GM21390 (cell line): Measurements from ENCODE around the gene CPA2.
"Not testable (repeated sequence)": the region's sequence is repeated elsewhere in the genome, so short reads cannot be mapped to it uniquely, and the experiment has no call there.

Source experiments
- ATAC-seq: cut with Tn5 transposase; IDR thresholded peaks from one replicate; pipeline ENCODE4 v1.9.1; 2021; ENCODE audit not compliant: unreplicated experiment

CPA2 gene

DNA sequence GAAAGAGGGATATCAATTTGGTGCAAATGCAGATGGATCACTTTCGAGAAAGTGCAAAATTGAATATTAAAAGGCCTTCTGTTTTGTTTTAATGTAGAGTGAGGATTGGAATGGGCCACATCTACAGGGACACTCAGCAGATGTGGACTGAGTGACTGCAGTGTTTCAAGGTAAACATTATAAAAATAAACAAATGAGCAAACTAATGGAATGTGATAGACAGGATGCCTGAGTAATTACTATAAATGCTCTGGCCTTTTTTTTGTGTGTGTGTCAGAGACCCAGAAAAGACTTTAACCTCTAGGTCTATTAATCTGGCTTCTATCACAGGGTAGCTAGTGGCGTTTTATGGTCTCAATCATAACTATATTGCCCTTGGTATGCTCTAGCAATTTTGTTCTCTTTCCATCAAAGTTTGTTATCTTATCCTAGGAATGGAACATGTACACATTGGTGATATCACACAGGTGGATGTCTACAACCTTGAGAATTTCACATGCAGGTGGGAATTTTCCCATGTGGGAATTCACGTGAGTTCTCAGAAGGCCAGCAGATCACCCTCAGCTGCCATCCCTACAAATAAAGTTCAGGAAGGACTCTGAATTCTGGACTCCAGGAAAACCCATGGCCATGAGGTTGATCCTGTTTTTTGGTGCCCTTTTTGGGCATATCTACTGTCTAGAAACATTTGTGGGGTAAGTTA, at the start of gene CPA2:
CPA2 (plus strand) TSS at position 606 of the 703 bp plus-strand sequence; CDS start at position 625, 19 bp downstream.
- ATAC-seq = no peak

DNA sequence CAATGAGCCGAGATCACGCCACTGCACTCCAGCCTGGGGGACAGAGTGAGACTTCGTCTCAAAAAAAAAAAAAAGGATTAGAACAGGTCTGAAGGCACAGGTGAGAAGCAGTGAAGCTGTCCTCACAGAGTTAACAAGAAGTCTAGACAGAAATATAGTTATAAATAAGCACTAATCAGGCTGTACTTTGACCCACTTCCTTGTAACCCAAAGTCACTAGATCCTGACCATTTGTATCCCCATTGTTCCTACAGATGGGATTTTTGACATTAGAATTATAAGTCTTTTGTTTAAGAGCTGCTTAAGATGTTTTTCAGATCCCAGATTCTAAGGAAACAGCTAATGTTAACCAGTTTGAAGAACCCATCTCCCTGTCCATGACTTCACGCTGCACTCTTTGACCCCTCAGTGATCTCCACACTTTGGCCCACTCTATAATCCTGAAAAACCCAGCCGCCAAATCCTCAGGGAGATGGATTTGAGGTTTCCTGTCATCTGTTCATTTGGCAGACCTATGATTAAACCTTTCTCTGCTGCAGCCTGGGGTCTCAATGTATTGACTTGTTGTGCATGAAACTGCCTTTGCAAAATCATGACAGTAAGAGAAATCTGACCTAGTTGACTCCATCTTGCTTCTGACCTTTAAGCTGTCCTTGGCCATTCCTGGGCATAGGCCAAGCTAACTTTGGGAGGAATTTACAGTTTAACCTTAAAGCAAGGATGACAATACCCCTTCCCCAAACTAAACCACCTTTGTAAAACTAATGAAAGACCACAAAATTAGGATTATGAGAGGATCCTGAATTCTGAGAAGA, 47.6 kb upstream of the CPA2 start:
- no peak for ATAC-seq

DNA sequence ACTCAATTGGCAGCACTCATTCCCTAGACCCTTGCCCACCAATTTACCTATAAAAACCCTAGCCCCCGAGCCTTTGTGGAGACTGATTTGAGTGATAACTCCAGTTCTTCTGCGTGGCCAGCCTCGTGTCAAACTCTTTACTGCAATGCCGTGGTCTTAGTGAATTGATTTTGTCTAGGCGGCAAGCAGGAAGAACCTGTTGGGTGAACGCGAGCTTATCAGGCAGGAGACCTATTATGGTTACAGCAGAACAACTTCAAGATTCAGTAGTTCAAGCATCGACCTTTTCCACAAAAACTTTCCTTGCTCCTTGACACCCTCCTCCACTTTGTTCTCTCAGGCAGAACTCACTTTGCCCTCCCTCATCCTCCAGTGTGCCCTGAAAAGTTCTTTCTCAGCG, 46.8 kb upstream of the CPA2 start:
- no peak for ATAC-seq

DNA sequence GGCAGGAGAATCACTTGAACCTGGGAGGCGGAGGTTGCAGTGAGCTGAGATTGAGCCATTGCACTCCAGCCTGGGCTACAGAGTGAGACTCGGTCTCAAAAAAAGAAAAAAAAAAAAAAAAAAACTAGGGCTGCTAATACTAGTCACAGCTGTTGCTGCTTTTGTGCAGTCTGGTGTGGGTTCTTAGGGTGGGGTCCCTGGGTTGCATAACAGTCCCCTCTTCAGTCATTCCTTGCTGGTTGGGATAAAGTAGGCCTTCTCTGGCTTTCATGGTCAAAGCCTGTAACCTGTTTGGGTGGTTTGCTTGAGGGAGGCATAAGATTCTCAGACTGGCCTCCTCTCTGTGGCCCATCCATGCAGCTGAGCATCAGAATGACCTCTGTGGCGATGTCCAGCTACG, 44.9 kb upstream of the CPA2 start:
- no peak for ATAC-seq

DNA sequence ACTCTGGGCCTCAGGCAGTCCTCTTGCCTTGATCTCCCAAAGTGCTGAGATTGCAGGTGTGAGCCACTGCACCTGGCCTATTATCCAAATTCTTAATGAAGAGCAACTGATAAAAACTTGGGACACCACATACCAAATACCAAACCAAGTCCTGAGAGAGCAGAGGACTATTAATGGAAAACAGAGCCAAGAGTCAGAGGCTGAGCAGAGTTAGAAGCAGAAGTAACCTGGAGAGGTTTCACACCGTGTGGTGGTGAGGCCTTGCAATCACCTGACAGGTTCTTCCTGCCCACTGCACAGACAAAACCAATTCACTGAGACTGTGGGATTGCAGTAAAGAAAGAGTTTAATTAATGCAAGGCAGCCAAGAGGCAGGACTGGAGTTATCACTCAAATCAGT, 43.0 kb upstream of the CPA2 start:
- ATAC-seq = no peak

DNA sequence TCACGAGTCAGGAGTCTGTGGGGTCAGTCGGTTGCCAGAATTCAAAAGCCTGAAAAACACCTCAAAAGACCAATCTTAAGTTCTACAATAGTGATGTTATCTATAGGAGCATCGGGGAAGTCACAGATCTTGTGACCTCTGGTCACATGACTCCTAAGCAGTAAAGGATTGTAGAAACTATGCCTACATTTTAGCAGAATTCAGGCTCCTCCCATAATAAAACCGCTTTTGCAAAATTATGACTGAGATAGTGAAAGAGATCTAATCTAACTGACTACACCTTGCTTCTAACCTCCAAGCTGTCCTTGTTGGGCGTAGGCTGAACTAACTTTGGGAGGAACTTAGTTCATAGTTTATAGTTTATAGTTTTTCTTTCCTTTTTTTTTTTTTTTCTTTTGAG, 42.5 kb upstream of the CPA2 start:
- ATAC-seq = no peak

DNA sequence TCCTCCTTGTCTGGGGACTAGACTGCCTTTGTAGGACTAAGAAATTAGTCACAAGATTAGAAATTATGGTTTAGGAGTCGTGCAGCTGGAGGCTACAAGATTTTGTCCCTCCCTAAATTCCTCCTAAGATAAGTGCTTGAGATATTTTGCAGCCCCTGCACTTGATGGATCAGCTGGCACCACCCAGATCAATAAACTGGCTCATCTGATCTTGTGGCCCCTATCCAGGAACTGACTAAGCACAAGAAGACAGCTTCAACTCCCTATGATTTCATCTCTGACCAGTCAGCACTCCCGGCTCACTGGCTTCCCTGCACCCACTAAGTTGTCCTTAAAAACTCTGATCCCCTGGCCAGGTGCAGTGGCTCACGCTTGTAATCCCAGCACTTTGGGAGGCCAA, 41.7 kb upstream of the CPA2 start:
- not testable (repeated sequence) for ATAC-seq

DNA sequence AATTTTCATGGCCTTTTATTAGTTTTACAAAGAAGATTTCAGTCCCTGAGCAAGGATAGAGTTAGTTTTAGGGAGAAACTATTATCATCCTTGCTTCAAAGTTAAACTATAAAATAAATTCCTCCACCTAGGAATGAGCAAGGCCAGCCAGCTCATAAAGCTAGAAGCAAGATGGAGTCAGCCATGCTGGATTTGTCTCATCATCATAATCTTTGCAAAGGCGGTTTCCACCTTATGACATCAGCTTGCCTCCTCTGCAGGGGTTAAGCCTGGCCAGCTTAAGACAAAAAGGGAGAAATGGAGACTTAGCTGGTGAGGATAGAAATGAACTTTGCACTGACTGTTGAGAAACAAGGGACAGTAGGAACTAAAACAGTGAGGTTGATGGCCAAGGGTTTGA, 40.3 kb upstream of the CPA2 start:
- no peak for ATAC-seq

DNA sequence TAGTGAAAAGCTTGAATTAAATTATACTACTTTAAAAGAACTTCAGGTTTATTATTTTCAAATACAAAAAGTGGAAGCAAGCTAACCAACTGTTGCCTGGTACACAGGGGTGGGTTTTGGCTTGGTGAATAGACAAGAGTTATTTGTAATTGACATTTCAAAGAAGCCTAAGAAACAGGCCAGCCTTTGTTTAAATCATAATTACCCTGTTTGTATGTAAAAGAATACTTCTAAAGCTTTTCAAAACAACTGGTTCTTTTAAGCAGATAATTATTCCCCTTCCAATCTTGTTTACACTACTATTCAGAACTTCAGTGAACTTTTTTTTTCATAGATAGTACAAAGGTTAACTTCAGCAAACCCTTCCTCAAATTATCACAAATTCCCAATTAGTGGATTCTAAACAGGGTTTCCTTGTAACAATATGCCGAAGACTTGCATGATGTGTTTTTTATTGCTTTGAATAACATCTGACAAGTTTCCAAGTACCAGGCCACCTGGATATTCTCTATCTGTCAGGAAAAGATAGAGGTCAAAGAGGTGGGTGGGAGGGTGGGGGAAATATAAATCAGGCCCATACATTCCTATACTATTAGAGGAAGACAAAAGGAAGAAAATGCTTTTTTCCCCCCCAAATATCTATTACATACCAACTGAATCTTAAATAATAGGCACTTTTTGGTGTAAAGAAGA, 38.6 kb upstream of the CPA2 start:
- ATAC-seq = no peak

DNA sequence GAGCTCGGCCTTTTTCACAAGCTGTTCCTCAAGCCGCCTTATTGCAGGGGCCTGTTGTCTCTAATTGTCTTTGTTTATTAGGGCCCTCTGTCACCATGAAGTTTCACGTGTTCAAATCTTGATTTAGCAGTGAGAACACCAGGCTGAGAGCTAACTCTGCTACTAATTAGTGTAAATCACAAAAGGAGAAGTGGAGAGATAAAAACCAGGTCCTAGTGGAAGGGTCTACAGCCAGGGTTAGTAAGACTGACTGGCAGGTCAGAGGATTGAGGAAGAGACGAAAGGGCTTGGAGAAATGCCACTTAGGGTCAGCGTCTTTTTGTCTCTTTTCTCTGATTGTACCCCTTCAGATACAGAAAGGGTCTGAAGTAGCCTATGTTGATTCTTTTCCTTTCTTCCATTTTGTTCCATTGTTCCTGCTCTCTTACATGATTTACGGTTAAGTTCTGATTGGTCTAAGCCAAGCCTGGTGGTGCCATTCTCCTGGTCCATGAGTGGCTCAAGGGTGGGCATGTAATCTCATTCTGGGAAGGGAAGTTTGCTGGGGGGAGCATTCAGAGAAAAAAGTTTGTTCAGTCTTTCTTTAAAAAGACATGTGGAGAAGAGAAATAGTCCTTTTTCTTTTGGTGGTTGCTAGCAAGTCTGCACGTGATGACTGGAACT, 37.7 kb upstream of the CPA2 start:
- ATAC-seq = no peak

DNA sequence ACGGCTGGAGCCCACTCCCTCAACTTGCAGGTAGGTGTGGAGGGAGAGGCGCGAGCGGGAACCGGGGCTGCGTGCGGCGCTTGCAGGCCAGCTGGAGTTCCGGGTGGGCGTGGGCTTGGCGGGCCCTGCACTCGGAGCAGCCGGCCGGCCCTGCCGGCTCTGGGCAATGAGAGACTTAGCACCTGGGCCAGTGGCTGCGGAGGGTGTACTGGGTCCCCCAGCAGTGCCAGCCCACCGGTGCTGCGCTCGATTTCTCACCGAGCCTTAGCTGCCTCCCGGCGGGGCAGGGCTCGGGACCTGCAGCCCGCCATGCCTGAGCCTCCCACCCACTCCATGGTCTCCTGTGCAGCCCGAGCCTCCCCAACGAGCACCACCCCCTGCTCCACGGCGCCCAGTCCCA, 36.7 kb upstream of the CPA2 start:
- not testable (repeated sequence) for ATAC-seq

DNA sequence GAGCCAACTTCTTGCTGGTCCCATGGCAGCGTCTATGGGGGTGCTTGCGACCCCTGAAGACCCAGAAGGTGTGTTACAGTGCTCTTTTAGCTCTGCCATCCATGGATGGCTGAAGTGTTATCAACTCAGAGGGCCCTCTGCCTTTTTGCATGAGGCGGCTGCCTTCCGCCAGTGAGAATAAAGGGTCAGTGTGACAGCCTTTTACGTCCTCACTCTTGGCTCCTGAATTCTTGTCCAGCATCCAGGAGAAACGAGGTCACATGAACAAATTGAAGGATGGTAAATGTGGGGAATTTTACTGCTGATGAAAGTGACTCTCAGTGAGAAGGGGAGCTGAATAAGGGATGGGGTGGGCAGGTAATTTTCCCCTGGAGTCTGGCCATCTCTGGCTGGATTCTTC, 34.9 kb upstream of the CPA2 start:
- no peak for ATAC-seq

DNA sequence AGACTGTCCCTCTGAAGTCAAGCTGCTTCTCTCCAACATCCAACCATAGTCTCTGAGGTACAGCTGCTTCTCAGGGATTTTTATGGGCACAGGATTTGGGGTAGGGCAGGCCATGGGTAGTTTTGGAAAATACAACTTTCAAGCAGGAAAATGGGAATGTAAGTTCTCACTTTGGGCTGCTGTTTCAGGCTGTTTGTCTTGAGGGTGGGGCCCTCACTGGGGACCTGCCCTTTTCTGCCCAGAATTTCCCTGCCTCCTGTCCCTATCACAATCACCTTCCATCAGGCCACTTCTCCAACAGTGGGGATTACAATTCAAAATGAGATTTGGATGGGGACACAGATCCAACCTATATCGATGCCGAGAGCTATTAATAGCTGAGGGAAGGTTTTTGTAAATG, 34.5 kb upstream of the CPA2 start:
- ATAC-seq = no peak

DNA sequence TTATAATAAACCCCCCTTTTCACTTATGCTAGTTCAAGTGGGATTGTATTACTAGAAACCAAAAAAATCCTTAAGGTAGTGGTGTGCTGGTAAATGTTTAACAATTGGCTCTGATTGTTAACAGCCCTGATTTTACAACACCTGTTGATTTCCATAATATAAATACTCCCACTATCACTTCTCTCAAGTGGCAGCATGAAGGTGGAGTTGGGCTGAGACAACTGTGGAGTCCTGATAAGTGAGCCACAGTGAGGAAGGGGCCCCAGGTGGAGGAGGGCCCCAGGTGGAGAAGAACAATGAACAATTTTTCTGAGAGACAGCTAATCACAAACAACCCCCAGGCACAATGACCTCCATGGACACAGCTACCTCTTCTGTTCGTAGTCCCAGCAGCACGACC, 32.6 kb upstream of the CPA2 start:
- ATAC-seq = no peak

DNA sequence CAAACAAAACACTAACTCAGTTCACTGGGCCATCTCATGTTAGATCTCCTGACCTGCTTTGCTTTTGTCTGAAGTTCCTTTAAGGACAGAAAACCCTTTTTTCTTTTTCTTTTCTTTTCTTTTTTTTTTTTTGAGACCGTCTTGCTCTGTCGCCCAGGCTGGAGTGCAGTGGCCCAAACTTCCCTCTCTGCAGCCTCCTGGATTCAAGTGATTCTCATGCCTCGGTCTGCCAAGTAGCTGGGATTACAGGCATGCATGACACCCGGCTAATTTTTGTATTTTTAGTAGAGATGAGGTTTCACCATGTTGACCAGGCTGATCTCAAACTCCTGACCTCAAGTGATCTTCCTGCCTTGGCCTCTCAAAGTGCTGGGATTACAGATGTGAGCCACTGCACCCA, 30.3 kb upstream of the CPA2 start:
- not testable (repeated sequence) for ATAC-seq

DNA sequence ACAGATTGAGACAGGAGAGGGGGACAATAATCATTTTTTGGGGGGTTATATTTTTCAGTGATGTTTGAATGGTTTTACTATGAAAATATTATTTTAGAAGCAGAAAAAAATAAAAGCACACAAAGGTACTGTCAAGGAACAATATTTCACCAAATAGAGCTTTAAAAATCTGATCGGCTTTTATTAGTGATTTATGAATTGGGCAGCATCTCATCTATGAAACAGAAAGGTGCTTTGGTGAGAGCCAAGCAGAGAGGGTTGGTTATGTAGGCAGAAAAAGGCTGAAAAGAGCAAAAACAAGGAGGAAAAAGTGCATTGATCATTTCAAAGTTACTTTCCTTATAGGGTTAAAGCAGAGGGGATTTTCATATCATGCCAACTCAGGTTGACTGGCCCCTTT, 26.4 kb upstream of the CPA2 start:
- no peak for ATAC-seq

DNA sequence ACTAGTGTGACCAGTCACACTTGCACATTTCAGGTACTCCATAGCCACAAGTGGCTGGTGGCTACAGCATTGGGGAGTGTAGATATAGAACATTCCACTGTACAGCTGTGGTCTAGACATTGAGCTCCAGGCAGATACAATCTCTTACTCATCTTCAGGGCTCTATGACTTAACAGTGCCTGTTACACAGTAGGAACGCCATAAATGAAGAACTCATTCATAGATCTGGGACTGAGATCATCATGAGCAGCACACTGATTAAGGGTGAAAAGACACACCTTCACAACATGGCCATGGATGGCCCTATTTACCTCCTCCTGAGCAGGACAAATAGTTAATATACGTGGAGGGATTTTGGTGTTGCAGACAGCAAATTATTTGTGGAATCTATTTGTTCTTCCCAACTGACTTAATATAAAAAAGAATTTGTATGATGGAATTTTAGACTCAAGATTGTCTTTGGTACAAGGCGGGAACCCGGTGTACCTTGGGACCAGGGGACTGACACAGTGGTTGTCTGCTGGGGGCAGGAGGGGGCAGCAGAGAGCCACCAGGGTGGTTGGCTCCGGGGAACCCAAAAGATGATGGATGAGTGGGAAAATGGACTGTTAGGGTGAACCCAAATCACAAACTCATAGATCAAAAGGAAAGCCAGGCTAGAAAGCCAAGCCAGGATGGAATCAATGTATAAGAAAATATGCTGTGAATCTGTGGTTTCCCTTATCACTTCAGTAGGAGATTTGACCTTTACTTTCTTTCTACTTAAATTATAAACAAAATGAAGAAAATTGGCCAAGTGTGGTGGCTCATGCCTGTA, 24.3 kb upstream of the CPA2 start:
- no peak for ATAC-seq

DNA sequence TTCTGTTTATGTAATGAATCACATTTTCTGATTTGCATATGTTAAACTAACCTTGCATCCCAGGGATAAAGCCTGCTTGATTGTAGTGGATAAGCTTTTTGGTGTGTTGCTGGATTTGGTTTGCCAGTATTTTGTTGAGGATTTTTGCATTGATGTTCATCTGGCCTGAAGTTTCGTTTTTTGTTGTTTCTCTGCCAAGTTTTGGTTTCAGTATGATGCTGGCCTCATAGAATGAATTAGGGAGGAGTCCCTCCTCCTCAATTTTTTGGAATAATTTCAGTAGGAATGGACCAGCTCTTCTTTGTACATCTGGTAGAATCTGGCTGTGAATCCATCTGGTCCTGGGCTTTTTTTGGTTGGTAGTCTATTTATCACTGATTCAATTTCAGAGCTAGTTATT, 23.2 kb upstream of the CPA2 start:
- not testable (repeated sequence) for ATAC-seq

DNA sequence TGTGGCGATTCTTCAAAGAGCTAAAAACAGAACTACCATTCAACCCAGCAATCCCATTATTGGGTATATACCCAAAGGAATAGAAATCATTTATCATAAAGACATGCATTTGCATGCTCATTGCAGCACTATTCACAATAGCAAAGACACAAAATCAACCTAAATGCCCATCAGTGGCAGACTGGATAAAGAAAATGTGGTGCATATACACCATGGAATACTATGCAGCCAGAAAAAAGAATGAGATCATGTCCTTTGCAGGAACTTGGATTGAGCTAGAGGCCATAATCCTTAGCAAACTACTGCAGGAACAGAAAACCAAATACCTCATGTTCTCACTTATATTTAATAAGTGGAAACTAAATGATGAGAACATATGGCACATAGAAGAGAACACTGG, 20.2 kb upstream of the CPA2 start:
- not testable (repeated sequence) for ATAC-seq

DNA sequence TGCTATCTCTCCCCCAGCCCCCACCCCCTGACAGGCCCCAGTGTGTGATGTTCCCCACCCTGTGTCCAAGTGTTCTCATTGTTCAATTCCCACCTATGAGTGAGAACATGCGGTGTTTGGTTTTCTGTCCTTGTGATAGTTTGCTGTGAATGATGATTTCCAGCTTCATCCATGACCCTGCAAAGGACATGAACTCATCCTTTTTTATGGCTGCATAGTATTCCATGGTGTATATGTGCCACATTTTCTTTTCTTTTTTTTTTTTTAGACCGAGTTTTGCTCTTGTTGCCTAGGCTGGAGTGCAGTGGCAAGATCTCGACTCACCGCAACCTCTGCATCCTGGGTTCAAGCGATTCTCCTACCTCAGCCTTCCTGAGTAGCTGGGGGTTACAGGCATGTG, 17.8 kb upstream of the CPA2 start:
- not testable (repeated sequence) for ATAC-seq

DNA sequence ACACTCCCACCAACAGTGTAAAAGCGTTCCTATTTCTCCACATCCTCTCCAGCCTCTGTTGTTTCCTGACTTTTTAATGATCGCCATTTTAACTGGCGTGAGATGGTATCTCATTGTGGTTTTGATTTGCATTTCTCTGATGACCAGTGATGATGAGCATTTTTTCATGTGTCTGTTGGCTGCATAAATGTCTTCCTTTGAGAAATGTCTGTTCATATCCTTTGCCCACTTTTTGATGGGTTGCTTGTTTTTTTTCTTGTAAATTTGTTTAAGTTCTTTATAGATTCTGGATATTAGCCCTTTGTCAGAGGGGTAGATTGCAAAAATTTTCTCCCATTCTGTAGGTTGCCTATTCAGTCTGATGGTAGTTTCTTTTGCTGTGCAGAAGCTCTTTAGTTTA, 17.0 kb upstream of the CPA2 start:
- ATAC-seq = not testable (repeated sequence)
